Fibroblast of the aortic adventitia (primary cell): ENCODE data around the gene SLIT3. TPM values are rescaled to one million over a fixed set of nuclear protein-coding genes. Genes with fewer than 3 reads are reported as not detected.

Source experiments
- DNase-seq: peaks from one replicate; pipeline ENCODE4 v3.0.0-alpha.2; 2010; ENCODE audit warnings: low read depth
- H3K4me3 ChIP-seq: 2 replicates; pipeline ENCODE4 v1.5.1; 2011; ENCODE audit warnings: low read depth, mild to moderate bottlenecking, control low read depth, low read length, moderate library complexity
- CTCF ChIP-seq: IDR thresholded peaks from 2 replicates; pipeline ENCODE4 v1.5.1; 2011; ENCODE audit warnings: mild to moderate bottlenecking, low read length, control low read depth, inconsistent platforms; ENCODE audit not compliant: insufficient read depth
- total RNA-seq: library from RNA; depleted of rRNA; stranded (reverse); fragments of >200 nt; gene quantifications from 2 replicates; pipeline ENCODE4 v1.2.3, GENCODE V29; 2012; ENCODE audit warnings: low replicate concordance

The SLIT3 gene
- total RNA-seq, 1 donor, result 65.3 TPM

- no peak overlapping the region for H3K4me3 ChIP-seq
- DNase-seq, result no peak
- TF ChIP-seq CTCF, result no peak
Measured at GRCh38 chr5:168890816-168891812, 409.8 kb downstream of the SLIT3 start.

GRCh38 chr5:168889039-168889438 is 411.9 kb downstream of the SLIT3 start:
- no peak for DNase-seq
- no peak overlapping the region for H3K4me3 ChIP-seq
- TF ChIP-seq CTCF, result no peak

GRCh38 chr5:168887931-168888330 is 413.0 kb downstream of the SLIT3 start:
- no peak overlapping the region for H3K4me3 ChIP-seq
- TF ChIP-seq CTCF, result no peak
- DNase-seq, result no peak

GRCh38 chr5:168886157-168886556 is 414.8 kb downstream of the SLIT3 start:
- no peak overlapping the region for H3K4me3 ChIP-seq
- TF ChIP-seq CTCF, result no peak
- DNase-seq, result no peak

GRCh38 chr5:168885324-168886120 is 415.4 kb downstream of the SLIT3 start:
- DNase-seq, result no peak
- no peak overlapping the region for H3K4me3 ChIP-seq

GRCh38 chr5:168883991-168884390 is 416.9 kb downstream of the SLIT3 start:
- TF ChIP-seq CTCF, result no peak

More at GRCh38 chr5:168885324-168886120, 415.4 kb downstream of the SLIT3 start:
- no peak for TF ChIP-seq CTCF

More at GRCh38 chr5:168883991-168884390, 416.9 kb downstream of the SLIT3 start:
- H3K4me3 ChIP-seq, result no peak overlapping the region
- DNase-seq, result no peak
